Measurements from ENCODE around the gene ZNF775. TPM values are rescaled to one million over a fixed set of nuclear protein-coding genes. Genes with fewer than 3 reads are reported as not detected.
A peak's percentile ranks its signal among the peaks of the same experiment; 100 is the strongest.

The ZNF775 gene
- total and polyA plus RNA-seq, 2 experiments from 2014 or later = 34.3 to 40.1 TPM

DNA sequence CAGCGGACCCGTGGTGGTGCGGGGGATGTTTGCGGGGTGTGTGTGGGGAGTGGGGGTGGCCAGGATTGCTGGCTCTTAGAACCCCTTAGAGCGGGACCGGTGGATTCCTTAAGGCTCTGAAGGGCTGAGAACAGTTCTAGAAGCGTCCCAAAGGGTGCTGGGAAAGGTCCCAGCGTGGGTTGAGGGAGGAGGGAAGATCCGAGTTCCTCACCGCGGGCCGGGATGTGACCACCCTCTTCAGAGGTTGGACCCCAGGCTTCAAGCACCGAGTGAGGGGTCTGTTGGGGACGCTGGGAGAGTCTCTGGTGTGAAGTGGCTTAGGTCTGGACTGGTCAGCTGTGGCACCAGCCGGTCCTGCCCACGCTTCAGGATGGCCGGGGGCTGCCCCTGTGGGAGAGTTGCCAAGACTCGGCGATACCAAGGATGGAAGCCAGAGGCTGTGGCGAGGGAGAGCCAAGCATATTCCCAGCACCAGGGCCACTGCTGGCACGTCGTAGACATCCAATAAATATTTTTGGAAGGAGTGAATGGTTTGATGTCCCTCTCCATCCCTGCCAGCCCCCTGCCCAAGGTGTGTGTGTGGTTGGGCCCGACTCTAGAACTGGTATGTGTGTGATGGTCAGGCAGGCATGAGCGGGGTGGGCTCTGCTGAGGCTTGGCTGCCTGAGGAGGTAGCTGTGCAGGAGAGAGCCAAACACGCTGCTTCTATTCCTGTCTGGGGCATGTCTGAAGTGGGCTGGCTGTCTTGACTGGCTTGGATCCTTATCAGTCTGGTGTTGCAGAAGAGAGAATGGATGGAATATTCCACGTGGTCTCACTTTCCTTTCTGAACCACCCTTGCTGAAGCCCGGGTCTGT, 19.2 kb downstream of the ZNF775 start:
- Histone ChIP-seq H3K4me3 (no peak overlapping the region), H3K27ac (peak overlapping the region; percentile 83), H3K9me3 (ENCODE audit: low read depth) (no peaks in the 10 kb centered on the region), H3K4me1 (ENCODE audit: low read depth) (peaks cover 19% of the 10 kb centered on the region), H3K36me3 (no peaks in the 10 kb centered on the region), H3K27me3 (no peaks in the 10 kb centered on the region)
- DNase-seq (ENCODE audit: low read depth in 1 of 2, low spot score in 1 of 2) = peak in 1 of 2 donors; percentile 54
- TF ChIP-seq CTCF (IDR thresholded peaks at IDR 0.05; ENCODE audit: low read depth, low read length) = no peak

- H3K27me3 ChIP-seq = no peaks in the 10 kb centered on the region
- H3K4me1 ChIP-seq (ENCODE audit: low read depth) = peaks cover 21% of the 10 kb centered on the region
- no peak for DNase-seq (ENCODE audit: low read depth in 1 of 2, low spot score in 1 of 2)
- TF ChIP-seq CTCF (IDR thresholded peaks at IDR 0.05; ENCODE audit: low read depth, low read length) = no peak
- H3K4me3 ChIP-seq = no peak overlapping the region
- peak overlapping the region; percentile 83 for H3K27ac ChIP-seq
- no peaks in the 10 kb centered on the region for H3K36me3 ChIP-seq
- no peaks in the 10 kb centered on the region for H3K9me3 ChIP-seq (ENCODE audit: low read depth)
Observed at GRCh38 chr7:150398965-150399320, 19.8 kb downstream of the ZNF775 start.

GRCh38 chr7:150399421-150400007, 20.4 kb downstream of the ZNF775 start:
- H3K4me1 ChIP-seq (ENCODE audit: low read depth) = peaks cover 23% of the 10 kb centered on the region
- DNase-seq (ENCODE audit: low read depth in 1 of 2, low spot score in 1 of 2) = no peak
- H3K27me3 ChIP-seq = no peaks in the 10 kb centered on the region
- H3K4me3 ChIP-seq = no peak overlapping the region
- peak overlapping the region; percentile 83 for H3K27ac ChIP-seq
- TF ChIP-seq CTCF (IDR thresholded peaks at IDR 0.05; ENCODE audit: low read depth, low read length) = no peak
- no peaks in the 10 kb centered on the region for H3K9me3 ChIP-seq (ENCODE audit: low read depth)
- no peaks in the 10 kb centered on the region for H3K36me3 ChIP-seq

GRCh38 chr7:150400008-150400787, 21.1 kb downstream of the ZNF775 start:
- no peak for TF ChIP-seq CTCF (IDR thresholded peaks at IDR 0.05; ENCODE audit: low read depth, low read length)
- peak in 1 of 2 donors; percentile 24 for DNase-seq (ENCODE audit: low read depth in 1 of 2, low spot score in 1 of 2)
- H3K9me3 ChIP-seq (ENCODE audit: low read depth) = no peaks in the 10 kb centered on the region
- H3K4me1 ChIP-seq (ENCODE audit: low read depth) = peaks cover 24% of the 10 kb centered on the region
- no peaks in the 10 kb centered on the region for H3K36me3 ChIP-seq
- H3K27ac ChIP-seq = peak overlapping the region; percentile 83
- H3K4me3 ChIP-seq = no peak overlapping the region
- no peaks in the 10 kb centered on the region for H3K27me3 ChIP-seq

DNA sequence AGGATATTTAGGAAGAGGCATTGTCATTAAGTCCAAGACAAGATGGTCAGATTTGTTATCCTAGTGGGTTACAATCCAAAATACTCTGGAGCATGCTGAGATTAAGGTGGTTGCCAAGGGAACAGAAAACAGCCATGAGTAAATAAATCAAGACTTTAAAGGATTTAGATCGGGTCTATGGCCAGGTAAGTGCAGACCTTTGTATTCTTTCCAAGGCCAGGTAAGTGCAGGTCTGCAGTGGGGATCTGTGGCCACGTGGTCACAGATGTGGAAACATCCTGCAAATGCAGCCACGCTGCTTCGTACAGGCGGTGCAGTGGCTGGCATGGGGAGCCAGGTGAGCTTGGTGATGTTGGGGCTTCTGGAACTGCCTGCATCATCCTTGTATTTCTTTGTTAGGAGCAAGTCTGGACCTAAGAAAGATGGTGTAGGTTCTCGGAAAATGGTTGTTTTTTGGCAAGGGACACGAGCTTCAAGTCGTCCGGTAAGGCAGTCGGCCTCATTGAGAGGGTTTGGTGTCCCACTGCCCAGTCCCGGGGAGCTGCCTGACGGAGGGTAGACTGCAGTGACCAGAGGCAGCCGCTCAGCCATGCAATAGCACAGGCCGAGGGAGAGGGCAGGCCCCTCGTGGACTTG, 21.8 kb downstream of the ZNF775 start:
- TF ChIP-seq CTCF (IDR thresholded peaks at IDR 0.05; ENCODE audit: low read depth, low read length) = no peak
- H3K9me3 ChIP-seq (ENCODE audit: low read depth) = no peaks in the 10 kb centered on the region
- H3K27ac ChIP-seq = no peak overlapping the region
- no peaks in the 10 kb centered on the region for H3K36me3 ChIP-seq
- peaks cover 24% of the 10 kb centered on the region for H3K4me1 ChIP-seq (ENCODE audit: low read depth)
- no peaks in the 10 kb centered on the region for H3K27me3 ChIP-seq
- no peak for DNase-seq (ENCODE audit: low read depth in 1 of 2, low spot score in 1 of 2)
- H3K4me3 ChIP-seq = no peak overlapping the region

Measured in cardiac muscle cell (in vitro differentiated cells and primary cell).